Lung (tissue), 12 donors: ENCODE results near the gene CRAMP1. TPM values are rescaled to one million over a fixed set of nuclear protein-coding genes. Genes with fewer than 3 reads are reported as not detected.

Source experiments
- ATAC-seq: fragments of 200-7000 bp; cut with Tn5 transposase; one replicate; pipeline ENCODE4 v1.9.1; 2020; ENCODE audit warnings: moderate number of reproducible peaks; ENCODE audit not compliant: insufficient read depth, low FRiP score
- DNase-seq, 3 donors: peaks; one replicate each; pipeline ENCODE4 v3.0.0-alpha.2; 2013 to 2017
- H3K27ac ChIP-seq, 2 donors: one replicate each; pipeline ENCODE4 v1.5.1; 2013; ENCODE audit warnings: mild to moderate bottlenecking in 2 of 2, moderate library complexity in 2 of 2, control low read depth in 1 of 2, inconsistent platforms in 1 of 2, low read depth in 1 of 2, low read length in 1 of 2
- H3K27me3 ChIP-seq, 3 donors: one replicate each; pipeline ENCODE4 v1.5.1; 2013; ENCODE audit warnings: low read length in 2 of 3; ENCODE audit not compliant: control insufficient read depth in 3 of 3, insufficient read depth in 3 of 3
- H3K36me3 ChIP-seq, 4 donors: one replicate each; pipeline ENCODE4 v1.5.1; 2013; ENCODE audit warnings: low read length in 4 of 4, mild to moderate bottlenecking in 1 of 4, moderate library complexity in 1 of 4; ENCODE audit not compliant: control insufficient read depth in 4 of 4, insufficient read depth in 4 of 4
- H3K4me1 ChIP-seq, 5 donors: one replicate each; pipeline ENCODE4 v1.5.1; 2013; ENCODE audit warnings: low read length in 5 of 5, mild to moderate bottlenecking in 2 of 5, moderate library complexity in 1 of 5; ENCODE audit not compliant: control insufficient read depth in 5 of 5, insufficient read depth in 5 of 5
- H3K4me3 ChIP-seq: one replicate; pipeline ENCODE4 v1.5.1; 2013; ENCODE audit warnings: mild to moderate bottlenecking, control low read depth, moderate library complexity
- H3K9ac ChIP-seq, 2 donors: one replicate each; pipeline ENCODE4 v1.5.1; 2013; ENCODE audit warnings: low read length in 2 of 2, control low read depth in 1 of 2; ENCODE audit not compliant: insufficient read depth in 1 of 2
- H3K9me3 ChIP-seq, 4 donors: one replicate each; pipeline ENCODE4 v1.5.1; 2013; ENCODE audit warnings: low read length in 3 of 4, mild to moderate bottlenecking in 1 of 4, moderate library complexity in 1 of 4; ENCODE audit not compliant: control insufficient read depth in 4 of 4, insufficient read depth in 3 of 4
- CTCF ChIP-seq: IDR thresholded peaks from 2 replicates; pipeline ENCODE4 v1.5.1; 2012; ENCODE audit warnings: mild to moderate bottlenecking; ENCODE audit errors: control extremely low read depth, extremely low read depth
- WGBS, 2 donors: extraction: QIAGEN DNeasy Blood & Tissue Kit; methylation state at CpG; one replicate each; pipeline ENCODE4 v1.1.7; 2013; 5-methylcytosine and 5-hydroxymethylcytosine counted together
- polyA plus RNA-seq, 2 donors: library from polyadenylated mRNA; stranded (reverse); fragments of 200-250 nt; gene quantifications; one replicate each; pipeline ENCODE4 v1.2.1, GENCODE V29; 2013
- total RNA-seq, 2 donors: library from RNA; depleted of rRNA in 1 of 2; stranded (reverse); fragments of >200 nt in 1 of 2; gene quantifications; one replicate each; pipeline ENCODE4 v1.2.1, GENCODE V29; 2014 to 2021
- donor health status: control.
- donor health status: control.
- donor health status: Bipolar disorder and iron deficiency.
- donor health status: healthy.
- donor health status: DM: yes; HTN: yes; CAD: no.

The CRAMP1 gene
- total and polyA plus RNA-seq, 4 donors = 6.6 to 20.4 (median 12.5) TPM

GRCh38 chr16:1668612-1669319, 56.6 kb downstream of the CRAMP1 start:
- H3K4me1 ChIP-seq = no peaks in the 10 kb centered on the region
- ATAC-seq (no peak), DNase-seq (no peak)
- peaks cover 22 to 84% (median 63%) of the 10 kb centered on the region in 4 donors for H3K36me3 ChIP-seq
- H3K9ac ChIP-seq = no peak overlapping the region
- WGBS, 2 donors = 95 to 98% methylated on average over 23 of the region's 23 CpGs
- no peak overlapping the region for H3K4me3 ChIP-seq
- no peaks in the 10 kb centered on the region for H3K27me3 ChIP-seq
- H3K27ac ChIP-seq = no peak overlapping the region
- TF ChIP-seq CTCF = no peak
- H3K9me3 ChIP-seq = no peaks in the 10 kb centered on the region

GRCh38 chr16:1669698-1670097, 57.5 kb downstream of the CRAMP1 start:
- TF ChIP-seq CTCF = no peak
- H3K9me3 ChIP-seq = no peaks in the 10 kb centered on the region
- no peak overlapping the region for H3K4me3 ChIP-seq
- no peak overlapping the region for H3K9ac ChIP-seq
- H3K36me3 ChIP-seq = peaks cover 17 to 86% (median 66%) of the 10 kb centered on the region in 4 donors
- 93 to 98% methylated on average over 7 of the region's 7 CpGs for WGBS, 2 donors
- H3K27me3 ChIP-seq = no peaks in the 10 kb centered on the region
- H3K27ac ChIP-seq = no peak overlapping the region
- ATAC-seq = no peak
- H3K4me1 ChIP-seq = no peaks in the 10 kb centered on the region
- DNase-seq = no peak

- Histone ChIP-seq H3K4me3 (no peak overlapping the region), H3K9me3 (no peaks in the 10 kb centered on the region), H3K36me3 (peaks cover 13 to 86% (median 66%) of the 10 kb centered on the region in 4 donors), H3K4me1 (no peaks in the 10 kb centered on the region), H3K9ac (no peak overlapping the region), H3K27me3 (no peaks in the 10 kb centered on the region), H3K27ac (no peak overlapping the region)
- ATAC-seq = no peak
- WGBS, 2 donors = 95 to 97% methylated on average over 19 of the region's 19 CpGs
- DNase-seq = no peak
- no peak for TF ChIP-seq CTCF
These were observed 58.2 kb downstream of the CRAMP1 start for GRCh38 chr16:1670371-1670770.

- no peak for TF ChIP-seq CTCF
- no peaks in the 10 kb centered on the region for H3K4me1 ChIP-seq
- ATAC-seq (no peak), DNase-seq (no peak)
- no peak overlapping the region for H3K9ac ChIP-seq
- WGBS, 2 donors = 96 to 98% methylated on average over 7 of the region's 7 CpGs
- no peak overlapping the region for H3K27ac ChIP-seq
- H3K4me3 ChIP-seq = no peak overlapping the region
- no peaks in the 10 kb centered on the region for H3K9me3 ChIP-seq
- H3K27me3 ChIP-seq = no peaks in the 10 kb centered on the region
- H3K36me3 ChIP-seq = peaks cover 13 to 83% (median 68%) of the 10 kb centered on the region in 4 donors
These were observed 58.7 kb downstream of the CRAMP1 start for GRCh38 chr16:1670866-1671265.
